Fibroblast of the aortic adventitia (primary cell): Measurements from ENCODE around the gene PDE1C. TPM values are rescaled to one million over a fixed set of nuclear protein-coding genes. Genes with fewer than 3 reads are reported as not detected.

ENCODE experiments used
- DNase-seq: peaks from one replicate; pipeline ENCODE4 v3.0.0-alpha.2; 2010; ENCODE audit warnings: low read depth
- H3K4me3 ChIP-seq: 2 replicates; pipeline ENCODE4 v1.5.1; 2011; ENCODE audit warnings: low read depth, mild to moderate bottlenecking, control low read depth, low read length, moderate library complexity
- total RNA-seq: library from RNA; depleted of rRNA; stranded (reverse); fragments of >200 nt; gene quantifications from 2 replicates; pipeline ENCODE4 v1.2.3, GENCODE V29; 2012; ENCODE audit warnings: low replicate concordance
- TF ChIP-seq, protein P1 (sequence below): IDR thresholded peaks from 2 replicates; pipeline ENCODE4 v1.5.1; 2011; ENCODE audit warnings: mild to moderate bottlenecking, low read length, control low read depth, inconsistent platforms; ENCODE audit not compliant: insufficient read depth

The PDE1C gene
- total RNA-seq, 1 donor, result 7.4 TPM

DNA sequence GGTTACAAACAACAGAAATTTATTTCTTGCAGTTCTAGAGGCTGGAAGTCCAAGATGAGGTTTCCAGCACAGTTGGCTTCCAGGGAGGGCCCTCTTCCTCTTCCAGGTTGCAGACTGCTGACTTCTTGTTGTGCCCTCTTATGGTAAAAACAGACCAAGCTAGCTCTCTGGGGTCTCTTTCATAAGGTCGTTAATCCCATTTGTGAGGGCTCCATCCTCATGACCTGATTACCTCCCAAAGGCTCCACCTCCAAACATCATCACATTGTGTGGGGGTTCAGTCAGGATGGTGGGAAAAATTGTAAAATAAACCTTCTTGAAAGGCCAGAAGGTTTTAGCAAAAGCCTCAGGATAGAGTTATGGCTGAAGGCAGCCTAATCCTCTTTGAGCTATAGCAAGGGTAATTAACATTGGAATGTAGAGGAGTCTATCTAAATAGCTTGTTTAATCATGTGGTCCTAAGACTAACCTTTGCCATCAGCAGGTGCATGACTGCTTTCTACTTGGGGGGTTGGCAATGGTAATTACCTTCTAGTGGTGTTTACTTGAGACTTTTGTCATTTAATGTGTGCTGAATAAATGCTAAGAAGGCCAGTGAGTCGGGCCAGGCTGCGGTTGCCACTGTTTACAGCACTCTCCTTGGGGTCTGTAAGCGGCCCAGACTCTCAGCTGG is 302.4 kb downstream of the PDE1C start:
- H3K4me3 ChIP-seq, result no peak overlapping the region
- TF ChIP-seq, protein P1, sequence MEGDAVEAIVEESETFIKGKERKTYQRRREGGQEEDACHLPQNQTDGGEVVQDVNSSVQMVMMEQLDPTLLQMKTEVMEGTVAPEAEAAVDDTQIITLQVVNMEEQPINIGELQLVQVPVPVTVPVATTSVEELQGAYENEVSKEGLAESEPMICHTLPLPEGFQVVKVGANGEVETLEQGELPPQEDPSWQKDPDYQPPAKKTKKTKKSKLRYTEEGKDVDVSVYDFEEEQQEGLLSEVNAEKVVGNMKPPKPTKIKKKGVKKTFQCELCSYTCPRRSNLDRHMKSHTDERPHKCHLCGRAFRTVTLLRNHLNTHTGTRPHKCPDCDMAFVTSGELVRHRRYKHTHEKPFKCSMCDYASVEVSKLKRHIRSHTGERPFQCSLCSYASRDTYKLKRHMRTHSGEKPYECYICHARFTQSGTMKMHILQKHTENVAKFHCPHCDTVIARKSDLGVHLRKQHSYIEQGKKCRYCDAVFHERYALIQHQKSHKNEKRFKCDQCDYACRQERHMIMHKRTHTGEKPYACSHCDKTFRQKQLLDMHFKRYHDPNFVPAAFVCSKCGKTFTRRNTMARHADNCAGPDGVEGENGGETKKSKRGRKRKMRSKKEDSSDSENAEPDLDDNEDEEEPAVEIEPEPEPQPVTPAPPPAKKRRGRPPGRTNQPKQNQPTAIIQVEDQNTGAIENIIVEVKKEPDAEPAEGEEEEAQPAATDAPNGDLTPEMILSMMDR, result no peak
- DNase-seq, result no peak

DNA sequence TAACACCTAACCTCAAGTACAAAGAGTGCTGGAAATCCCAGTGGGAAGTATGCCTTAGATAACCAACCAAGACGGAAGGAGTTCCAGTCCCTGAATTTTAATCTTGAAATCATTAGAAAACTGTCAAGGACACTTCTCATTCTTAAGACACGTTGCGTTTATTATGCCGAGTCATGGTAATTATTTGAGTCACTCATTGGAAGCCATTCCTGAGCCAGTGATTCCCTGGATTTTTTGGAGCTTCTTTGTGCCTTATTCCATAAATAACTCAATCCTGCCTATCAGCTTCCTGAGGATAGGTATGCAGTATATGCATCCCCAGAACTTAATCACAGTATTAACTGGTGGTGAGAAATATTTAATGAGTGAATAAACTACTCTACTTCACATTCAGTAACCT is 305.7 kb downstream of the PDE1C start:
- DNase-seq, result no peak
- TF ChIP-seq, protein P1, result no peak
- H3K4me3 ChIP-seq, result no peak overlapping the region

DNA sequence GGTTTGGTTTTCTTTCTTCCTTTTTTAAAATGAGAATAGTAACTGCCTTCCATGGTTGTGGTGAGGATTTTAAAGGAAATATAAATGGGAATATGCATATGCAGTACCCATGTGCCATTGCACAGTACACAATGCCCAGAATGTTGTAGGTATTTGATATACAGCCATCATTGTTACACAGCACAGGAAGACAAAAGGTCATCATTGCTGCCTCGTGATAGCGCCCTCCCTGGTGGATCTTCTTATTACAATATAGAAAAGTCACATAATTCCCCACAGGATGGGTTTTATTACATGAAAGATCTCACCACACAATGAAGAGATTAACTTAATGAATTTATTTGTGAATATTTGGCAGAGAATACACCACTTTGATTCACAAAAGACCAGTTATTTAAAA is 306.7 kb downstream of the PDE1C start:
- H3K4me3 ChIP-seq, result no peak overlapping the region
- DNase-seq, result no peak
- TF ChIP-seq, protein P1, result peak; percentile 17

DNA sequence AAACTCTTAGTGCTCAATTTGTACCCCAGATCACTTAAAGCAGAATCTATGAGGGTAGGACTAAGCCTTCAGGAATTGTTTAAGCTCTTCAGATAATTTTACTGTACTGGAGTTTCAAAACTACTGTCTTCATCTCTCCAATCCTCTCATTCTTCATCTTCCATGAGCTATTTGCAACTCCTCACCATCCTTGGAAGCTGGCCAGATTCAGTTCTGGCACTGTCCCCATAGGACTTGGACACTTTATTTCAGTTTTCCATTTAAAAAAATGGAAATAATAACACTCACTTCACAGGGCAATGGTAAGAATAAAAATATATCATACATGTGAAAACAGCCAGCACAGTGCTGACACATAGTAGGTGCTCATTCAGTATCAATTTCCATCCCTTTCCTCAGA is 308.6 kb downstream of the PDE1C start:
- TF ChIP-seq, protein P1, result no peak
- H3K4me3 ChIP-seq, result no peak overlapping the region
- DNase-seq, result no peak

DNA sequence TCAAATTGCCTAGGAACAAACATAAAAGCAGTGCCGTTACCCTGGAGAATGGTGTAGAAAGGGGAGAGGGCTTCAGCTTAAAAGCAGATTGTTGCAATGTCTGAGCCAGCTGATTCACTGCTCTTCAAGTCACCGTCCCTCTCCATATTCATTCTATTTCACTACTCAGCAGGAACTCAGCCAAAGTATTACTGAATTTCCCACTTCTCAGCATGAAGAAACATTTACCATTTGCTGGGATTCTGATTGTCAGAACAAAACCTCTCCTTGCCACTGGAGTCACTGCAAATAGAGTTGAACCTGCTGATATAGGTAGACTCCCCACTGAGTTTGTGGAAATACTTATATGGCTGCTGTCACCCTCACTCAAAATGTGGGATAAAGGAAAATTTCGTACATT is 311.5 kb downstream of the PDE1C start:
- no peak for DNase-seq
- no peak overlapping the region for H3K4me3 ChIP-seq
- TF ChIP-seq, protein P1, result no peak

DNA sequence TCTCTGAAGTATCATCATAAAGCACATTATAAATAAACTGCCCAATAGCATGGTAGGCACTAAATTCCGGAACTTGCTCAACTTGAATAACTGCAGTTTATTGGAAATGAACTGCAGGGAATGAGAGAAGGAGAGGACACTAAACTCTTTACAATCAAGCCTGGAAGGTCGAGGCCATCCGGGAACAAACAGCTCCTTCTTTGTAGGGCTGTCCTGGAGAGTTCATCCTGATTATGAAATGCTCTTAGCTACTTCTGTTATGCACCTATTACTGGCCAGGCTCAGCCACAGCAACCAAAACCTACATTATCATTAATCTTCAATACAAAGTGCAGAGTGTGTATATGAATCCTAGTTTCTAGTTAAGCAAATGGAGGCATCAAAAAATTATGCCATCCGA is 318.5 kb downstream of the PDE1C start:
- DNase-seq, result no peak
- TF ChIP-seq, protein P1, result no peak
- H3K4me3 ChIP-seq, result no peak overlapping the region

DNA sequence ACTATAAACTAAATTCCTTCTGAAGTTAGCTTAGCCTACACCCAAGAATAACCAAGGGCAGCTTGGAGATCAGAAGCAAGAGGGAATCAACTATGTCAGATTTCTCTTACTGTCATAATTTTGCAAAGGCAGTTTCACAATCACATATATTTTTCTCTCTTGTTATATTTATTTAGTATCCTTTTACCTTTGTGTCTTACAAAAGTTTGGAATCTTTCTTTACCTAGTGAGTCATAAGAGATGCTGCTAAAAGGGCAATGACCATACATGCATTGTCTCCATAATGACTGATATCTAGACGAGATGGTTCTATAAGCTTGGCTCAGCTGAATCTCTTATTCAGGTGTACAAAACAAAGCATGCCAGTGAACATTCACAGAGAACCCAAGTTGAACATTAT is 322.1 kb downstream of the PDE1C start:
- no peak for DNase-seq

More for the DNA sequence above, 322.1 kb downstream of the PDE1C start:
- H3K4me3 ChIP-seq, result no peak overlapping the region
- TF ChIP-seq, protein P1, result no peak
